ENCODE data around the gene LYPD1. TPM values are rescaled to one million over a fixed set of nuclear protein-coding genes. Genes with fewer than 3 reads are reported as not detected.

LYPD1 gene
- total and polyA plus RNA-seq, 9 donors, result 4.7 to 23.5 (median 7.4) TPM

DNA sequence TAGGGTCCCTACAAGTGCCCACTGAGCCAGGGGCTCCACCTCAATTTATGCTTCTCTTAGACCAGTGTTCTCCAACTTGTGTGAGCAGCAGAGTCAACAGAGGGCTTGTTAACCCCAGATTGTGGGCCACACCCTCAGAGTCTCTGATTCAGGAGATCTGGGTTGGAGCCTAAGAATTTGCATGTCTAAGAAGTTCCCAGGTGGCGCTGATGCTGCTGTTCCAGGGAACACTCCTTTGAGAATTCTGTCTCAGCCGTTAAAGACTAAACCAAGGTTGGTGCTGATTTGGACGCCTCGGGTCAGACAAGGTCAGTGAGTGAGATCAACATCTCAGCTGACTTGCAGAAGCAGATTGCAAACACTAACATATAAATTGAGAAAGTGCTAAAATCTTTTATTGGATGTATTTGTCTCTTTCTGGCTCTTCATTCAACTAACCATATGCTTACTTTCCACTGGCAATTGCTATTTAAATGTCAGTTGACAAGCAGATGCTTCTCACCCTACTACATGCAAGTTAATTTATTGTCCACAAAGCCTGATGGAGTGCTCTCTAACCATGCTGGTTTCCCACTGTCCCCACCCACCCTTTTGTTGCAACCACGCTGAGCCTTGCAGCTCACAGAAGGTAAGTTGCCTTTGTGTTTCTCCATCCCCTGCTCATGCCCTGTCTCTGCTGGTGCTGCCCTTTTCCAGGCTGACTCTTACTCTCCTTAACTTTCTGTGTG, 31.5 kb downstream of the LYPD1 start:
- Histone ChIP-seq H3K36me3 (ENCODE audit: control insufficient read depth, insufficient read depth, low read length) (no peaks in the 10 kb centered on the region), H3K9me3 (replicated peaks; ENCODE audit: control insufficient read depth, low read depth, low read length) (no peaks in the 10 kb centered on the region), H3K27me3 (ENCODE audit: control insufficient read depth, insufficient read depth, low read length) (no peaks in the 10 kb centered on the region), H3K4me3 (ENCODE audit: low read length) (no peak overlapping the region), H3K4me1 (ENCODE audit: control insufficient read depth, insufficient read depth, low read length) (no peaks in the 10 kb centered on the region), H3K27ac (ENCODE audit: low read length) (no peak overlapping the region)
- 68% methylated on average over 2 of the region's 5 CpGs for WGBS (ENCODE audit: insufficient coverage)
- no peak for DNase-seq

DNA sequence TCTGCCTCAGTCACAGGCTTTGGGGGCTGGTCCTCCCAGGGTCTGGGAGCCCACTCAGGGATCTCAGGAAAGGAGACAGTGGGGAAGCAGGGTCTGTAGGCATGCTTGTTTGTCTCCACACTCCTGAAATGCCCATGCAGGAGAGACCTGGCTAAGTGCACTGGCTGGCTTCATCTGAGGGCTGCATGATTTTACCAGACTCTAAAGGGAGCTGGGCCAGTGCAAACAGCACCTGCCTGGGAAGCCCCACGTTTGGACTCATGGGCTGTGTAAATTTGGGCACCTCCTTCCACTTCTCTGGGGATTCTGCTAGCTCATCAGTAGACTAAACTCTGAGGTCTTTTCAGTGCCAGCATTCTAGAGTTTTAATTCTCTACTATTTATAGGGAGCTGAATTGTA, 33.7 kb downstream of the LYPD1 start:
- Histone ChIP-seq H3K27me3 (ENCODE audit: control insufficient read depth, insufficient read depth, low read length) (no peaks in the 10 kb centered on the region), H3K27ac (ENCODE audit: low read length) (no peak overlapping the region), H3K4me1 (ENCODE audit: control insufficient read depth, insufficient read depth, low read length) (no peaks in the 10 kb centered on the region), H3K4me3 (ENCODE audit: low read length) (no peak overlapping the region), H3K9me3 (replicated peaks; ENCODE audit: control insufficient read depth, low read depth, low read length) (no peaks in the 10 kb centered on the region), H3K36me3 (ENCODE audit: control insufficient read depth, insufficient read depth, low read length) (no peaks in the 10 kb centered on the region)
- WGBS (ENCODE audit: insufficient coverage), result no CpG with 5 or more reads among the region's 1 CpG
- DNase-seq, result no peak

DNA sequence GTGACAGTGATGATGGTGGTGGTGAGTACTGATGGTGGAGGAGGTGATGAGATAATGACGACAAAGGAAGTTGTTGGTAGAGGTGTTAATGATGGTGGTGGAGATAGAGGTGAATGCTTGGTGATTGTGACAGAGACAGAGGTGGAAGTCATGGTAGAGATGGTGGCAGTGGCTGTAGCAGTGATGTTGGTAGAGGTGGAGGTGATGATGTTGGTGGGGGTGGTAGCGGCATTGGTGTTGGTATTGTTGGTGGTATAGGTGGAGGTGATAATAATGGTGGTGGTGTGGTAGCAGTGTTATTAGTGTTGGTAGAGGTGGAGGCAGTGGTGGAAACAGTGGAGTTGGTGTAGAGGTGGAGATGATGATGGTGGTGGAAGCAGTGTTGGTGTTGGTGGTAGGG, 36.4 kb downstream of the LYPD1 start:
- no peaks in the 10 kb centered on the region for H3K27me3 ChIP-seq (ENCODE audit: control insufficient read depth, insufficient read depth, low read length)
- H3K36me3 ChIP-seq (ENCODE audit: control insufficient read depth, insufficient read depth, low read length), result no peaks in the 10 kb centered on the region
- DNase-seq, result no peak
- H3K4me1 ChIP-seq (ENCODE audit: control insufficient read depth, insufficient read depth, low read length), result no peaks in the 10 kb centered on the region
- H3K4me3 ChIP-seq (ENCODE audit: low read length), result no peak overlapping the region
- WGBS (ENCODE audit: insufficient coverage), result 100% methylated on average over 2 of the region's 2 CpGs
- no peak overlapping the region for H3K27ac ChIP-seq (ENCODE audit: low read length)
- no peaks in the 10 kb centered on the region for H3K9me3 ChIP-seq (replicated peaks; ENCODE audit: control insufficient read depth, low read depth, low read length)

DNA sequence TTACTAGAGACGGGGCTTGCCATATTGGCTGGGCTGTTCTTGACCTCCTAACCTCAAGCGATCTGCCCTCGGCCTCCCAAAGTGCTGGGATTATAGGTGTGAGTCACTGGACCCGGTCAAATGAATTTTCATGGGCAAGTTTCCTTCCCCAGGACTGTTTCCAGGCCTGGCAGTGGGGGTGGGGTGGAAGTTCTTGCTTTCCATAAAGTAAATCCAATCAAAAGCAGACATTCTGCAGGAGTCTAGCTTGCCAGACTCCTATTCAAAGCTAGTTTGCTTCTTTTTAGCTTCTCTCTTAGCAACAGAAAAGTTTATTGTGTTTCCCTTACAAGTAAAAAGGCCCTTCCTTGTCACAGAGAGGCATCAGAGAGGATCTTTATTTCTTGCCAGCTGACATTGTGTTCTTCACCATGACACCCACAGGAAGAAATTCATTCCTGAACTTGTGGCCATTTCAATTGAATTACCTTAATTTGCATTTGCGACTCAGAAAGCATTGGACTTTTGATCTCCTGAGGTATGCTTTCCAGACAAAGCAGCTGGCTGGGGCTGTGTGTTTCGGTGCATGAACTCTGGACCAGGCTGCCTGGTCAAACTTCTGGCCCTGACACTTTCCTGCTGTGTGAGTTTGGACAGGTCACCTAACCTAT, 37.9 kb downstream of the LYPD1 start:
- DNase-seq, result peak; percentile 52
- H3K4me3 ChIP-seq (ENCODE audit: low read length), result no peak overlapping the region
- H3K4me1 ChIP-seq (ENCODE audit: control insufficient read depth, insufficient read depth, low read length), result no peaks in the 10 kb centered on the region
- no peaks in the 10 kb centered on the region for H3K27me3 ChIP-seq (ENCODE audit: control insufficient read depth, insufficient read depth, low read length)
- no peaks in the 10 kb centered on the region for H3K36me3 ChIP-seq (ENCODE audit: control insufficient read depth, insufficient read depth, low read length)
- H3K9me3 ChIP-seq (replicated peaks; ENCODE audit: control insufficient read depth, low read depth, low read length), result no peaks in the 10 kb centered on the region
- H3K27ac ChIP-seq (ENCODE audit: low read length), result no peak overlapping the region
- WGBS (ENCODE audit: insufficient coverage), result 17% methylated on average over 1 of the region's 6 CpGs

DNA sequence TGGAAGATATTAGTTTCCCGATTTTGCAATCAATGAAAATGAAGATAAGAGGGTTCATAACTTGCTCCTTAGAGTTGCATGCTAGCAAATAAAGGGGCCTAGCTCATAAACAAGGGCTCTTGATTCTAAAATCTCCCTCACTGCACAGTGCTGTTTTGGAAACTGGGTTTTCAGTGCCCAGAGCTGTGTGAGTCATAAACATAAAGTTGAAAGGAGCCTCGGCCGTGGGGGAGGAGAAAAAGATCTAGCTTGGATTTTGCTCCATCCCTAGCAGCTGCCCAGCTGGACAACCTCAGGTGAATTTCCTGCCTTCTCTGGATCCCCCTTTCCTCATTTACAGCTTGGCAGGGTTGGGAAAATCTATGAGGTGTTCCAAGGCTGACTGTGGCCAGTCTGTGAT, 42.5 kb downstream of the LYPD1 start:
- Histone ChIP-seq H3K4me1 (ENCODE audit: control insufficient read depth, insufficient read depth, low read length) (no peaks in the 10 kb centered on the region), H3K4me3 (ENCODE audit: low read length) (no peak overlapping the region), H3K36me3 (ENCODE audit: control insufficient read depth, insufficient read depth, low read length) (no peaks in the 10 kb centered on the region), H3K27ac (ENCODE audit: low read length) (no peak overlapping the region), H3K9me3 (replicated peaks; ENCODE audit: control insufficient read depth, low read depth, low read length) (no peaks in the 10 kb centered on the region), H3K27me3 (ENCODE audit: control insufficient read depth, insufficient read depth, low read length) (no peaks in the 10 kb centered on the region)
- no CpG with 5 or more reads among the region's 3 CpGs for WGBS (ENCODE audit: insufficient coverage)
- DNase-seq, result no peak

DNA sequence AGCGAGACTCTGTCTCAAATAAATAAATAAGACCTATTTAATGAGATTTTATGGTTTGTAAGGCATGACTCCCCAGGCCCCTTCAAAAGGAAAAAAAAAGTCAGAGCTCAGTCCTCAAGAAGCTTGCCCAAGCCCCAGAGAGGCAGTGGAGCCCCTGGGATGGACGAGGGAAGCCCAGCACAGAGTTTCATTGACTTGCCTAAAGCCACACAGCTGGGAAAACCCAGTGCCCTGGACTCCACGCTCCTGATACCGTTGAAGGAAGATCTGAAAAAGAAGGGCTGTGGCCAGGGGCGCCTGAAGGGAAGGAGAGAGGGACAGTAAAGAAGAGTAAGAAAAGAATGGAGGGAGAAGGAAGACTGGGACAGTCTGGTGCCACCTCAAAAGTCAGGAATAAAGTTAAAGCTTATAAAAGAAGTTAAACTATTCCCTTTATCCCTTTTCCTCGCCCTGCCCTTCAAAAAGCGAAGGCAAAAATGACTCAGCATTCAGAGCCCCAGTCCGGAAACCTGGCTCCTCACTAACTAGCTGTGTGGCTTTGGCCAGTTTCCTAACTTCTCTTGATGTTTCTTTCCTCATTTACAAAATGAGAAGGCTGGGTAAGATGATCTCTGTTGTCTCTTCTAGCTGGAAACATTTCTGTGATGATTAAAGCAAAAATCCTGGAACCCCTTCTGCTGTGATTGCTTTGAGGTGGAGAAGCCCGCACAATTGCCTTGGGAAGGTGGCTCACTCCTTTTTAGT, 46.7 kb downstream of the LYPD1 start:
- no peaks in the 10 kb centered on the region for H3K9me3 ChIP-seq (replicated peaks; ENCODE audit: control insufficient read depth, low read depth, low read length)
- peak; percentile 80 for DNase-seq
- peaks cover 9% of the 10 kb centered on the region for H3K4me1 ChIP-seq (ENCODE audit: control insufficient read depth, insufficient read depth, low read length)
- no peaks in the 10 kb centered on the region for H3K36me3 ChIP-seq (ENCODE audit: control insufficient read depth, insufficient read depth, low read length)
- no peak overlapping the region for H3K27ac ChIP-seq (ENCODE audit: low read length)
- H3K4me3 ChIP-seq (ENCODE audit: low read length), result no peak overlapping the region
- no peaks in the 10 kb centered on the region for H3K27me3 ChIP-seq (ENCODE audit: control insufficient read depth, insufficient read depth, low read length)
- 57% methylated on average over 6 of the region's 9 CpGs for WGBS (ENCODE audit: insufficient coverage)

DNA sequence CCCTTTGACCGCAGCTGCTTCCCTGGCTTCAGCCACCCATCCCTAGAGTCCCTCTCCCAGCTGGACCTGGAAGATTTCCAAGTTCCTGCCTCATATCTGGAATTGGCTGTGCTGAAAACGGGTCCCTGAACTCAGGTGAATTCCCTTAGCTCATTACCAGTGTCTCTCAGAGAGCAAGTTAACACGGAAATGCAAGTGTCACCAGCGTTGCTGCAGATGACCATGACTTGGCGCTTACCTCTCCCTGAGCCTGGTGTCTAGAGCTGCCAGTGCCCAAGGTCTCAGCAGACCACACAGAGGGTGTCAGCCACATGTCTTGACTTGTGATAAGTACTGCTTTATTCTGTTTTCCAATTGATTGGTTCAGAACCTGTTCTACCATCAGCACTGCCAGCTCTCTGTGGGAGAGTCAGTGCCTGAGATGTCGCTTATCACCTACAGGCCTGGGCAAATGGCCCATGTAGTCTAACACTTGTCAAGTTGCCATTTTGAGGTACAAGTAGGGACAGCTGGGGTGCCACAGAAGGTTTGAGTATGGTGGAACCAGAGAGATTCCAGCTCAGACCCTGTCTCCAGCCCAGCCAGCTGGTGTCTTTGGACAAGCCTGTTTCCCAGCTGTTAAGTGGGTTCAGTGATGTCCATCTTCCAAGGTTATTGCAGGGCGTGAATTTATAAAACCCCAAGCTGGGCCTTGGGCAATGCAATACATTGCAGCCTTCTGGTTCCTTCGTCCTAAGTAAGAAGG, 48.7 kb downstream of the LYPD1 start:
- WGBS (ENCODE audit: insufficient coverage), result 52% methylated on average over 5 of the region's 8 CpGs
- peak; percentile 25 for DNase-seq

DNA sequence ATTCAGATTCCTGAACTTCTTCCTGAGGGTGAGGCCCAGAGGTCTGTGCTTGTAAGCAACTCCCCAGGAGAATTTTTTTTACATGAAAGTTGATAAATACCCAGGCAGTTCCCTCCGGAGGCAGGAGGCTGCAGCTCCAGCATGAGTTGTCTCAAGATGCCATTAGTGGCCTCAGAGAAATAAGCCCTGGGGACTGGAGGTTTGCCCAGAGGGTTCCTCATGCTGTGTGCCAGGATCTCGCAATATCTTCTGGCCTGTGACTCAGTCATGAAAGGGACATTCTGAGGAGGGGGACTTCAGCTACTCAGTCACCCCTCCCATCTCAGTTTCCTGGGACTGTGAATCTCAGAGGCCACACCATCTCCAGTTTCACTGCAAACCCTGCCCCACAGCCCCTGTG, 49.9 kb downstream of the LYPD1 start:
- no peak overlapping the region for H3K27ac ChIP-seq (ENCODE audit: low read length)
- no peaks in the 10 kb centered on the region for H3K36me3 ChIP-seq (ENCODE audit: control insufficient read depth, insufficient read depth, low read length)
- no peak for DNase-seq
- WGBS (ENCODE audit: insufficient coverage), result no CpG with 5 or more reads among the region's 2 CpGs
- H3K9me3 ChIP-seq (replicated peaks; ENCODE audit: control insufficient read depth, low read depth, low read length), result no peaks in the 10 kb centered on the region
- peaks cover 9% of the 10 kb centered on the region for H3K4me1 ChIP-seq (ENCODE audit: control insufficient read depth, insufficient read depth, low read length)
- no peak overlapping the region for H3K4me3 ChIP-seq (ENCODE audit: low read length)
- H3K27me3 ChIP-seq (ENCODE audit: control insufficient read depth, insufficient read depth, low read length), result no peaks in the 10 kb centered on the region

More for the DNA sequence above, 48.7 kb downstream of the LYPD1 start:
- Histone ChIP-seq H3K27me3 (ENCODE audit: control insufficient read depth, insufficient read depth, low read length) (no peaks in the 10 kb centered on the region), H3K27ac (ENCODE audit: low read length) (no peak overlapping the region), H3K9me3 (replicated peaks; ENCODE audit: control insufficient read depth, low read depth, low read length) (no peaks in the 10 kb centered on the region), H3K4me3 (ENCODE audit: low read length) (no peak overlapping the region), H3K36me3 (ENCODE audit: control insufficient read depth, insufficient read depth, low read length) (no peaks in the 10 kb centered on the region), H3K4me1 (ENCODE audit: control insufficient read depth, insufficient read depth, low read length) (peaks cover 9% of the 10 kb centered on the region)

DNA sequence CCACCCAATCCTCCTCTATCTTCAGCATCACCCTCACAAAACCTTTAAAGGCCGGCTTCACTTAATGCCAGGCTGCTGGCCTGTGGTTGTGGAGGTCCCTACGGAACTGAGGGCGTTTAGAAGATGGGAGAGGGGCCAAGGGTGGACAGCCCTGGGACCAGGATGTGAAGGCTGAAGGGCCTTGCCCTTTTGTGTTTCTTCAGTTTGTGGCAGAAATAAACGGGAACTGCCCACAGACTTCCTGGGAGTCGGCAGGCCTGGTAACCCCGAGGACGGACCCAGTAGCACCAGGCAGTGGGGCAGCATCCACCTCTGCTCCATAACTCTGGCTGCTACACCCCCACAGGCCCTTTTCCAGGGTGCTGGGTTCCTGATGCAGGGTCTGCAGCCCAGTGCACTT, 51.3 kb downstream of the LYPD1 start:
- Histone ChIP-seq H3K4me1 (ENCODE audit: control insufficient read depth, insufficient read depth, low read length) (peaks cover 9% of the 10 kb centered on the region), H3K36me3 (ENCODE audit: control insufficient read depth, insufficient read depth, low read length) (no peaks in the 10 kb centered on the region), H3K9me3 (replicated peaks; ENCODE audit: control insufficient read depth, low read depth, low read length) (no peaks in the 10 kb centered on the region), H3K27ac (ENCODE audit: low read length) (no peak overlapping the region), H3K4me3 (ENCODE audit: low read length) (no peak overlapping the region), H3K27me3 (ENCODE audit: control insufficient read depth, insufficient read depth, low read length) (no peaks in the 10 kb centered on the region)
- WGBS (ENCODE audit: insufficient coverage), result 88% methylated on average over 4 of the region's 7 CpGs
- no peak for DNase-seq

DNA sequence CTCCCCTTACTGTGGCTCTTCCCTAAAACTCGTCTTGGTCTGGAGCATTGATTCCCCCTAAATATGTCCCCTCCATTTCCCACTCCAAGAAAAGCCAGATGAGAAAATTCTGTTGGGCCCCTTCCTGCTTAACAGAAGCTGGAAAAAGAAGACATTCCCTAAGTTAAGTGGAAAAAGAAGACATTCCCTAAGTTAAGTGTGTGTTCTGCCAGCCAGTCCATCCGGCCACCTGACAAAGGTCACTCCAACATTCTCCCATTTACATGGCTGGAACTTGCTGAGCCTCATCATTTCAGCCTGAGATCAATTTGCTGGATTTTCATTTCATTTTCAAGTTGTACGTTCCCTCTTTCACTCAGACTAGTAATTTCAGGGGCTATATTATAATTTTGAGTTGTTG, 52.0 kb downstream of the LYPD1 start:
- no peak overlapping the region for H3K4me3 ChIP-seq (ENCODE audit: low read length)
- H3K4me1 ChIP-seq (ENCODE audit: control insufficient read depth, insufficient read depth, low read length), result peaks cover 9% of the 10 kb centered on the region
- no peak for DNase-seq
- H3K9me3 ChIP-seq (replicated peaks; ENCODE audit: control insufficient read depth, low read depth, low read length), result no peaks in the 10 kb centered on the region
- no peaks in the 10 kb centered on the region for H3K36me3 ChIP-seq (ENCODE audit: control insufficient read depth, insufficient read depth, low read length)
- no peaks in the 10 kb centered on the region for H3K27me3 ChIP-seq (ENCODE audit: control insufficient read depth, insufficient read depth, low read length)
- no peak overlapping the region for H3K27ac ChIP-seq (ENCODE audit: low read length)
- 50% methylated on average over 1 of the region's 3 CpGs for WGBS (ENCODE audit: insufficient coverage)
